ENCODE data around the gene KHDC4. TPM values are rescaled to one million over a fixed set of nuclear protein-coding genes. Genes with fewer than 3 reads are reported as not detected.

KHDC4 gene
- total and polyA plus RNA-seq, 2 donors (not counting 3 experiments of a cell fraction or from before 2014, with no cell fraction given): 47.9 to 54.1 TPM

- Histone ChIP-seq H3K36me3 (ENCODE audit: control insufficient read depth in 2 of 2, extremely low read depth in 1 of 2, insufficient read depth in 2 of 2, low read length in 2 of 2) (peaks cover 29 to 34% of the 10 kb centered on the region in 2 experiments), H3K4me2 (ENCODE audit: insufficient read depth, low read length) (no peak overlapping the region), H3K9me1 (replicated peaks; ENCODE audit: control insufficient read depth, extremely low read depth, insufficient read depth, low read length) (no peaks in the 10 kb centered on the region), H3K79me2 (ENCODE audit: control insufficient read depth, insufficient read depth, low read length) (peaks cover 11% of the 10 kb centered on the region), H3K9me3 (replicated peaks; ENCODE audit: control insufficient read depth, insufficient read depth, low read length) (no peaks in the 10 kb centered on the region), H3K9ac (replicated peaks; ENCODE audit: extremely low read depth, insufficient read depth, low read length) (no peak overlapping the region), H4K20me1 (replicated peaks; ENCODE audit: control insufficient read depth, extremely low read depth, insufficient read depth, low read length) (no peaks in the 10 kb centered on the region), H2AFZ (ENCODE audit: low read depth, low read length) (no peak overlapping the region), H3K4me1 (ENCODE audit: control insufficient read depth, extremely low read depth, insufficient read depth, low read length) (peaks cover under 1% of the 10 kb centered on the region), H3K27ac (ENCODE audit: insufficient read depth, low read depth, low read length) (no peak overlapping the region), H3K27me3 (ENCODE audit: control insufficient read depth in 2 of 2, insufficient read depth in 2 of 2, low read length in 2 of 2) (no peaks in the 10 kb centered on the region), H3K4me3 (replicated peaks in 1 of 3; ENCODE audit: insufficient read depth in 1 of 3, low read depth in 1 of 3, low read length in 3 of 3) (no peak overlapping the region)
- CTCF ChIA-PET: interaction anchor here (1.2 kb wide), 1 partner anchor 85 kb away, joined by 4 read pairs; no protein-coding TSS in a partner anchor
- dilution Hi-C loops (cut with MboI; ENCODE audit: extremely low pct_ligation_motif_present, low sequenced_read_pairs): no loop called here
- BruUV-seq (replicated peaks): no TSS peak
- DNase-seq (ENCODE audit: low read depth, low spot score) (no peak), FAIRE-seq (no peak)
- intact Hi-C loops (cut with micrococcal nuclease): no loop called here
- TF ChIP-seq EZH2 (IDR thresholded peaks at IDR 0.05; ENCODE audit: borderline replicate concordance, low read depth, low read length, severe bottlenecking) (no peak), FOS (IDR thresholded peaks at IDR 0.05; ENCODE audit: borderline replicate concordance, insufficient read depth, low read length) (no peak)
- POLR2A ChIA-PET: no interaction called here
These were observed 30.0 kb downstream of the KHDC4 start for GRCh38 chr1:155904261-155904660.

GRCh38 chr1:155900161-155900560, 34.1 kb downstream of the KHDC4 start:
- H3K4me2 ChIP-seq (ENCODE audit: insufficient read depth, low read length): no peak overlapping the region
- H2AFZ ChIP-seq (ENCODE audit: low read depth, low read length): no peak overlapping the region
- H4K20me1 ChIP-seq (replicated peaks; ENCODE audit: control insufficient read depth, extremely low read depth, insufficient read depth, low read length): no peaks in the 10 kb centered on the region
- intact Hi-C loops (cut with micrococcal nuclease): no loop called here
- no peaks in the 10 kb centered on the region for H3K9me1 ChIP-seq (replicated peaks; ENCODE audit: control insufficient read depth, extremely low read depth, insufficient read depth, low read length)
- H3K79me2 ChIP-seq (ENCODE audit: control insufficient read depth, insufficient read depth, low read length): no peaks in the 10 kb centered on the region
- no peak for FAIRE-seq
- TF ChIP-seq EZH2 (IDR thresholded peaks at IDR 0.05; ENCODE audit: borderline replicate concordance, low read depth, low read length, severe bottlenecking) (no peak), GATA2 (IDR thresholded peaks at IDR 0.05; ENCODE audit: insufficient read depth, insufficient read length, low read depth, low read length) (no peak), MYC (IDR thresholded peaks at IDR 0.05; ENCODE audit: low read depth, low read length) (no peak), FOS (IDR thresholded peaks at IDR 0.05; ENCODE audit: borderline replicate concordance, insufficient read depth, low read length) (no peak), POLR2A (IDR thresholded peaks at IDR 0.05; ENCODE audit: low read depth, low read length) (no peak), POLR2AphosphoS5 (IDR thresholded peaks at IDR 0.05; ENCODE audit: insufficient read depth, low read depth, low read length) (no peak), MAX (IDR thresholded peaks at IDR 0.05; ENCODE audit: insufficient read depth, insufficient read length) (no peak), CTCF (IDR thresholded peaks at IDR 0.05; ENCODE audit: extremely low read depth in 1 of 2, insufficient read depth in 1 of 2, low read depth in 1 of 2, low read length in 2 of 2) (no peak), JUN (IDR thresholded peaks at IDR 0.05; ENCODE audit: borderline replicate concordance, insufficient read depth, insufficient read length, low read depth) (no peak)
- DNase-seq (ENCODE audit: low read depth, low spot score): no peak
- no peak overlapping the region for H3K4me3 ChIP-seq (replicated peaks in 1 of 3; ENCODE audit: insufficient read depth in 1 of 3, low read depth in 1 of 3, low read length in 3 of 3)
- no peaks in the 10 kb centered on the region for H3K4me1 ChIP-seq (ENCODE audit: control insufficient read depth, extremely low read depth, insufficient read depth, low read length)
- no TSS peak for BruUV-seq (replicated peaks)
- H3K36me3 ChIP-seq (ENCODE audit: control insufficient read depth in 2 of 2, extremely low read depth in 1 of 2, insufficient read depth in 2 of 2, low read length in 2 of 2): peaks cover 24 to 40% of the 10 kb centered on the region in 2 experiments
- no peaks in the 10 kb centered on the region for H3K9me3 ChIP-seq (replicated peaks; ENCODE audit: control insufficient read depth, insufficient read depth, low read length)
- no peak overlapping the region for H3K9ac ChIP-seq (replicated peaks; ENCODE audit: extremely low read depth, insufficient read depth, low read length)
- no peaks in the 10 kb centered on the region for H3K27me3 ChIP-seq (ENCODE audit: control insufficient read depth in 2 of 2, insufficient read depth in 2 of 2, low read length in 2 of 2)
- CTCF ChIA-PET: no interaction called here
- dilution Hi-C loops (cut with MboI; ENCODE audit: extremely low pct_ligation_motif_present, low sequenced_read_pairs): no loop called here
- POLR2A ChIA-PET: interaction anchor here (0.6 kb wide), 1 partner anchor 67 kb away, joined by 4 read pairs; no protein-coding TSS in a partner anchor
- H3K27ac ChIP-seq (ENCODE audit: insufficient read depth, low read depth, low read length): no peak overlapping the region

All from endothelial cell of umbilical vein (primary cell).